GM19397 (cell line): ENCODE measurements around the gene GAS6.

Experiments
- ATAC-seq: cut with Tn5 transposase; IDR thresholded peaks from one replicate; pipeline ENCODE4 v1.9.1; 2021; ENCODE audit warnings: mild to moderate bottlenecking, moderate library complexity; ENCODE audit not compliant: unreplicated experiment

The GAS6 gene

GRCh38 chr13:113822956-113823744, 40.7 kb downstream of the GAS6 start:
- ATAC-seq = no peak

GRCh38 chr13:113822266-113822665, 41.6 kb downstream of the GAS6 start:
- no peak for ATAC-seq

- no peak for ATAC-seq
These were observed 42.0 kb downstream of the GAS6 start for GRCh38 chr13:113821847-113822246.

- no peak for ATAC-seq
These were observed 42.8 kb downstream of the GAS6 start for GRCh38 chr13:113820813-113821651.

GRCh38 chr13:113819731-113820715, 43.9 kb downstream of the GAS6 start:
- ATAC-seq = no peak

GRCh38 chr13:113819341-113819730, 44.5 kb downstream of the GAS6 start:
- ATAC-seq = no peak

GRCh38 chr13:113818700-113819295, 45.1 kb downstream of the GAS6 start:
- ATAC-seq = no peak

- ATAC-seq = no peak
These were observed 45.8 kb downstream of the GAS6 start for GRCh38 chr13:113817860-113818691.

GRCh38 chr13:113816946-113817859, 46.7 kb downstream of the GAS6 start:
- ATAC-seq = no peak

- ATAC-seq = no peak
These were observed 47.5 kb downstream of the GAS6 start for GRCh38 chr13:113816254-113816929.

GRCh38 chr13:113815151-113816058, 48.5 kb downstream of the GAS6 start:
- ATAC-seq = no peak

GRCh38 chr13:113814435-113814821, 49.4 kb downstream of the GAS6 start:
- no peak for ATAC-seq

- no peak for ATAC-seq
These were observed 50.0 kb downstream of the GAS6 start for GRCh38 chr13:113813749-113814434.

GRCh38 chr13:113813070-113813748, 50.7 kb downstream of the GAS6 start:
- no peak for ATAC-seq

- ATAC-seq = no peak
These were observed 51.5 kb downstream of the GAS6 start for GRCh38 chr13:113812178-113813040.
